GM19025 (cell line): ENCODE measurements around the gene TACR1.

Experiments
- ATAC-seq: cut with Tn5 transposase; IDR thresholded peaks from one replicate; pipeline ENCODE4 v1.9.1; 2021; ENCODE audit warnings: mild to moderate bottlenecking, low read depth, moderate library complexity; ENCODE audit not compliant: unreplicated experiment

The TACR1 gene

DNA sequence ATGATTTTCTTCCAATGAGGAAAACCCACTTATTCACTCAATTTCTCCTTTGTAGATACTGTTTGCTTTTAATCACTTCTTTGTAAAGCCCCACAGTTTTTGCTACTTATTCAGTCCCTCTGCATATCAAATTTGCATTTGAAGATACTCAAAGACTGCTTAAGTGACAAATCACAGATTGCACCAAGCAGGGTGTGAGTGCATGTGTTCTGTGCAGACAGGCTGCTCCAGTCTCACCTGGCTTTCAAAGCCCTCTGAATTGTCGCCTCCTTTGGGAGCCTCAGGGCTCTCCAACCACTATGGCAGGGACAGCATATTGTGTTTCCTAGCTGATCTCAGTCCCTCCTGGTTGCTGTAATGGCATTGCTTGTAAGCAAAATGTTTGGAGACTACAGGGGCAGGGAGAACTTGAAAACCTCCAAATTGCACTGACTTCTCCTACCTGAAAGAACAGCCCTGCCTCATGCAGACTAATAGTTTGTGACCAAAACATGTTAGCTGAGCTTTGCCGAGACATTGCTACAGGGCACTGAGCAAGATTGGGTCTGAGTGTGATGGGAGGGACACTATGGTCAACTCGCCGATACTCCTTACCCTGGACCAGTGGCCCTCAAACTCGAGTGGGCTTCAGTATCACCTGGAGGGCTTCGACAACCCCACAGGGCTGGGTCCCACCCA is 144.0 kb downstream of the TACR1 start:
- no peak for ATAC-seq

DNA sequence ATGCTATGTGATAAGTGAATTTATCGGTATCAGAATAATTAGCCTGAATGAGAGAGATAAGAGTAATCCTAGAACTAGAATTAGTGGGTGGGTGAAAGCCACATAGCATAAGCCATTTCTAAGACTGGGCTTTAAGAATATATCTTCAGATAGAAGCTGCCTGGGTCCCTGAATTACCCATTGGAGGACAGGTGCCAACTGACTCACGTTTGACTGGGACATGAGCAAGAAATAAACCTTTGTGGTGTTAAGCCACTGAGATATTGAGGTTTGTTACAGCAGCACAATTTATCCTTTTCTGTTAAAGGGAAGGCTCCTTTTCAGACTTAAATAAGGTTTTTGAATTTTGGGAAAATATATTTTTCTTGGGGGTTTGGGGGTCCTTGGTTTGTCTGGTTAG is 145.0 kb downstream of the TACR1 start:
- ATAC-seq = no peak

GRCh38 chr2:75053484-75054112 is 145.7 kb downstream of the TACR1 start:
- ATAC-seq = peak; percentile 69

DNA sequence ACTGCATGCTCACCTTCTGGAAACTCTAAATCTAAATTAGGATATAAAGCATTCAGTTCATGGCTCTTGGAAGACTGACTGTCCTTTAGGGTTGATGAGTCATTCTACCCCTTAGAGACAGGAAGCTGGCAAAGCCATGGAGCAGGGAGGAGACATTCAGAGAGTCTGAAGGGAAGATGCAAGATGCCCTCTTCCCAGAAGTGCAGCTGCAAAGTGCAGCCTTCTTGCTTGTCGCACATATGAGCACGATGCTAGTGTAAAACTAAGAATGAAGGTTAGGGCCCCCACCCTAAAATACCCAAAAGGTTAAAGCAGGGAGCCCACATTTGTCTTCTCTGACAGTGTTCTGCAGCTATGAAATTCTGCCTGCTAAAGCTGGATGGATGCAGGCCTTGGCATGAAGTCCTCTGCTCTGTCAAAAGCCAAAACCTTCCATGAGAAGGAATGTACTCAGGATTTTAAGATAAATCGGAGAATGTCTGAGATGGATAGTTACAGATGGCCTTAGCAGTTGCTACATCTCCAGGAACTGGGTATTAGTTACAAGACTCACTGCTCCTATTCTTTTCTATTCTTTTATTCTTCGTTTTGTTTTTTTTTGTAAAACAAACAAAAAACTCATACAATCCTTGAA is 151.2 kb downstream of the TACR1 start:
- ATAC-seq = no peak

- no peak for ATAC-seq
Observed at GRCh38 chr2:75047189-75047991, 151.9 kb downstream of the TACR1 start.

DNA sequence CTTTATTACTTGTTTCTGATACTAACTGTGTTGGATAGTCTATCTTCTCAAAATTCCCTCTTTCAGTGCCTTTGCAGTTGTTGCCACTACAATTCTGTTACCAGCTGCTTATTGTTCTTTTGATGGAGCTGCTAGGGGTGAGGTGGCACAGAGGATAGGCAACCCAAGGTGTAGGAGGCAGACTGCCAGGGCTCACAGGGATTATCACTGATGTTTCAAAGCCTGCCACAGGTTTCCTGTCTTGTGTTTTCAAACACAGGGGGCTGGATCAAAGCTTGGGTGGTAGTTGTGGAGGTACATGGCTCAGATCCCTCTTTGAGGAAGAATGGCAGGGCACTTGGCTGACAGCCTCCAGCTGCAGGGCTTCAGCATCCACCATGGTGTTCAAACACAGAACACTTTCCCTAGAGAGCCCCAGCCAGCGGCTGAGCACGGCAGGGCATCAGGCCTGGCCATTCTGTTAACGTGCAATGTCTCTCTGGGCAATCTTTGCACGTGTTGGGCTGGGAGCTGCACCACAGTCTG is 153.7 kb downstream of the TACR1 start:
- no peak for ATAC-seq

DNA sequence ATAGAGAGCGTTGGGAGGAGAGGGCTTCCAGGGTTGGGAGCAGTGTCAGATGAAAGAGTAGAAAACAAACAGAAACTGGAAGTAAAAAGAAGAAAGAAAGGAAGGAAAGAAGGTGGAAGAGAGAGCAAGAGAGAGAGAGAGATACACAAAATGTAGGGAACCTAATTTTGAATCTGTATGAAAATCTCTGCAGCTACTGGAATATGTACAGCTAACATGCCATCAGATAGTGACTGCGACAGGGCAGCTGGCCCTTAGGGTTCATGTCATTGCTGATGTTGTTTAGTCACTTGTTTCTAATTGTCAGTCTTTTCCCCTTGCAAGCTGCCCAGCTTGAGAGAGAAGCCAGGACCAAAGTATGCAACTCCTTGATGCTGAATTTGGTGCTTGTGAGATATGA is 155.0 kb downstream of the TACR1 start:
- ATAC-seq = no peak

DNA sequence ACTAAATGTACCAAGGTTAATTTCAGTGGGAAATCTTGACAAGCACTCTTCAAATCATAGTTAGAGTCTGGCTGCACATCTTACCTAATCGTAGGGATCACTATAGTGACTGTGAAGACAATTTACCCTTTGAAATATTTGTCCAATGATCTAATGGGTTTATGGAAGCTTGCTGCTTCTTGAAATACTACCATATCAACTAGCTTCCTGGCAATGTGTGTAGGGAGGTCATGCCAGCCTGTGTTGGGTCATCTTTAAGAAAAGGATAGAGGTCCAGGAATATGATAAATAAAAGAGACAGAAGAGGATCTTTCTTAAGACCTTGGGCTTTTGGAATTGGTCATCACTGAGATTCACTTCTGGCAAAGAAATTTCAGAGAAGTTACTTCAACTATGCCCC is 156.5 kb downstream of the TACR1 start:
- no peak for ATAC-seq

GRCh38 chr2:75041731-75042600 is 157.4 kb downstream of the TACR1 start:
- no peak for ATAC-seq

DNA sequence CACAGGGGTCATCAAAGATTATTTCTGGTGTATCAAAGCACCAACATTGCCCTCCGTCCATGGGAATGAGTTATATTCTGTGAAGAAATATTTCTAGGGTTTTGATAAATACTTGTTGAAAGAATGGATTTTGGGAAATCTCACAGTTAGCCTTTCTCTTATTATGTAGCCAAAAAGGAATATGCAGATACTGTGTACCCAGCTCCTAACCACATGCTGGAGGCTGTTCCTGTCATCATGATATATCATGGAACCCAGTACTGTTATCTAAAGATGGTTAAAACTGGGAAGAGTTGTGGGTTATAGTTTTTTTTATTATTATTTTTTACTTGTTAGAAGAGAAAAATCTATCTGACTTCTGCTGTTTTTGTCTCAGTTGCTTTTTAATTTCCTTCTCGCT is 158.1 kb downstream of the TACR1 start:
- no peak for ATAC-seq

- ATAC-seq = no peak
Observed at GRCh38 chr2:75035444-75036353, 163.6 kb downstream of the TACR1 start.

GRCh38 chr2:75033516-75033915 is 165.8 kb downstream of the TACR1 start:
- ATAC-seq = no peak

DNA sequence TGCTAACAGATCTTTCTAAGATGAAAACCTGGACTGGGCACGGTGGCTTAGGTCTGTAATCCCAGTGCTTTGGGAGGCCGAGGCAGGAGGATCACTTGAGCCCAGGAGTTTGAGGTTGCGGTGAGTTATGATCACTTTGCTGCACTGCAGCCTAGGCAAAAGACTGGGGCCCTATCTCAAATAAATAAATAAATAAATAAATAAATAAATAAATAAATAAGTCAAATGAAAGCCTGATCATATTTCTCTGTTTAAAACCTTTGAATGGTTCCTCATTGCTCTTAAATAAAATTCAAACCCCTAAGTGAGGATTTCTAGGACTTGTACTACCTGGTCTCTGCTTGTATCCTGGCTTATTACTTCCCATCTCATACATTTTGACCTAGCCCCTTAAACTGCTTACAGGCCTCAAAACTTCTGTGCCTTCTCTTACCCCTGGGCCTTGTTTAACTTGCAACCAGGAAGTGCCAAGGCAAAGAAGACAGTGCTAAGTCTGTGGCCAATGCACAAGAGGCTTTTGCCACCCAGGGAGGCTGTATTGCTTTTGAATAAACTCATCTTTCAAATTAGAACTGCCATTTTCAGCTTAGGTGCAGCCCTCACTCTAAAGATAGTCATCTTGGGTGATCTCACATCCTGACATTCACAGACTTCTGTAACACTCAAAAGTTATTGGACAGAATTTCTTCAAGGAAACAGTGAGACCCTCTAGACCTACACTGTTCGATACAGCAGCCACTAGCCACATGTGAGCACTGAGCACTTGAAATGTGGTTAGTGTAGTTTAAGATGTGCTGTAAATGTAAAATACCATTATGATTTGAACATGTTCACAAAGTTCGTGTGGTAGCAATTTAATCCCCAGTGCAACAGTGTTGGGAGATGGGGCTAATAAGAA is 167.2 kb downstream of the TACR1 start:
- no peak for ATAC-seq

DNA sequence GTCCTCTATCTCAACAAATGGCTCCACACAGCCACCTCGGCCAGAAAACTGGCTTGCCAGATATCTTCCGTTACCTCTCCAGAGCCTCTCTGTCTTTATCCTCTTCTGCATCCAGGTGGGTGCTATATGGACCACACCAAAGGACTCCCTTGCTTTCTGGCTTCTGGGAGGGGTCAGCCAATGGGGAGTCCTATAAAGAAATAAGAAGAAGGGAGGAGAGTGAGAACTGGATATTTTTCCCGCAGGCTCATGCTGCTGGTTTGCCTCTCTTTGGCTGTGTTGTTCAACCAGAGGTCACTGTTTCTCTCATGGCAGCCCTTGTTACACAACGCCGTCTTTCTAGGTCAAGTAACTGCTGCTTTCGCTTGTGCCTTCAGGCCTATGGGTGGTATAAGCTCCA is 168.1 kb downstream of the TACR1 start:
- no peak for ATAC-seq

GRCh38 chr2:75030218-75031009 is 168.9 kb downstream of the TACR1 start:
- ATAC-seq = no peak

- ATAC-seq = no peak
Observed at GRCh38 chr2:75027886-75028285, 171.4 kb downstream of the TACR1 start.
